Ovary (tissue), 3 donors: Measurements from ENCODE around the gene USP2.

Experiments used
- EP300 ChIP-seq: sonication (generic); formaldehyde crosslinking; IDR thresholded peaks from one replicate; pipeline ENCODE4 v1.6.1; 2017; ENCODE audit warnings: antibody characterized with exemption
- POLR2A ChIP-seq: fragments of 450-650 bp; IDR thresholded peaks from one replicate; pipeline ENCODE4 v1.6.1; 2017; ENCODE audit warnings: antibody characterized with exemption, mild to moderate bottlenecking, moderate library complexity
- TF ChIP-seq, protein P1 (sequence below), 3 donors: fragments of 450-650 bp in 2 of 3; fragments of 200-600 bp in 1 of 3; IDR thresholded peaks; one replicate each; pipeline versions ENCODE4 v1.5.1 to v1.8.0; 2016 to 2022; ENCODE audit warnings: antibody characterized with exemption in 3 of 3, mild to moderate bottlenecking in 1 of 3
- donor health status: DM: no; HTN: no; CAD: no.

DNA sequence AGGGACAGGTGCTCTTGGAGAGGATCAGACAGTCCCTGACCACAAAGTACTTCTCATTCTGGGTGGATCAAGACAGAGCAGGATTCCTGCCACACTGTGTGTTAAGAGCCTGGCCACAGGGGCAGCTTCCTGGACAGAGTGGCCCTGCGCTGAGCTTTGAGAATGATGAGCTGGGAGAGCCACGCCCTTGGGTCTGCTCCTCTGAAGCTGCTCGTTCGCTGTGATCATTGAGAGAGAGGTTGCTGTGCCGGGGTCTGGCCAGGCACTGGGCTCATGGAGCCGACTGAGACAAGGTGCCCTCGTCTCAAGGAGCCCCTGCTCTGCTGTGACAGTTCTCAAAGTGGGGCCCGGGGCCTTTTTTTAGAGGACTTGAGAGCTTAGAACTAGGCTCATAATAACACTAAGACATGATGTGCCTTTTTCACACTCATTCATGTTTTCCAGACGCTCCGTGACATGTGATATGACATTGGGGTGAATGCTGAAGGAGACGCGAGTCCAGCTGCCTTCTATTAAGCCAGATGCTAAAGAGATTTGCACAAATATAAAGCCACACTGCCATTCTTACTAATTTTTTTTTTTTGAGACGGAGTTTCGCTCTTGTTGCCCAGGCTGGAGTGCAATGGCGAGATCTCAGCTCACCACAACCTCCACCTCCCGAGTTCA, 33.4 kb downstream of the USP2 start:
- TF ChIP-seq, protein P1, sequence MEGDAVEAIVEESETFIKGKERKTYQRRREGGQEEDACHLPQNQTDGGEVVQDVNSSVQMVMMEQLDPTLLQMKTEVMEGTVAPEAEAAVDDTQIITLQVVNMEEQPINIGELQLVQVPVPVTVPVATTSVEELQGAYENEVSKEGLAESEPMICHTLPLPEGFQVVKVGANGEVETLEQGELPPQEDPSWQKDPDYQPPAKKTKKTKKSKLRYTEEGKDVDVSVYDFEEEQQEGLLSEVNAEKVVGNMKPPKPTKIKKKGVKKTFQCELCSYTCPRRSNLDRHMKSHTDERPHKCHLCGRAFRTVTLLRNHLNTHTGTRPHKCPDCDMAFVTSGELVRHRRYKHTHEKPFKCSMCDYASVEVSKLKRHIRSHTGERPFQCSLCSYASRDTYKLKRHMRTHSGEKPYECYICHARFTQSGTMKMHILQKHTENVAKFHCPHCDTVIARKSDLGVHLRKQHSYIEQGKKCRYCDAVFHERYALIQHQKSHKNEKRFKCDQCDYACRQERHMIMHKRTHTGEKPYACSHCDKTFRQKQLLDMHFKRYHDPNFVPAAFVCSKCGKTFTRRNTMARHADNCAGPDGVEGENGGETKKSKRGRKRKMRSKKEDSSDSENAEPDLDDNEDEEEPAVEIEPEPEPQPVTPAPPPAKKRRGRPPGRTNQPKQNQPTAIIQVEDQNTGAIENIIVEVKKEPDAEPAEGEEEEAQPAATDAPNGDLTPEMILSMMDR (IDR thresholded peaks at IDR 0.05), result no peak
- no peak for TF ChIP-seq POLR2A
- TF ChIP-seq EP300, result no peak
